ENCODE data around the gene CMTM3. TPM values are rescaled to one million over a fixed set of nuclear protein-coding genes. Genes with fewer than 3 reads are reported as not detected.
A peak's percentile ranks its signal among the peaks of the same experiment; 100 is the strongest.
"Not testable (repeated sequence)": the region's sequence is repeated elsewhere in the genome, so short reads cannot be mapped to it uniquely, and the experiment has no call there.

The CMTM3 gene, protein sequence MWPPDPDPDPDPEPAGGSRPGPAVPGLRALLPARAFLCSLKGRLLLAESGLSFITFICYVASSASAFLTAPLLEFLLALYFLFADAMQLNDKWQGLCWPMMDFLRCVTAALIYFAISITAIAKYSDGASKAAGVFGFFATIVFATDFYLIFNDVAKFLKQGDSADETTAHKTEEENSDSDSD
- total RNA-seq (ENCODE audit: insufficient read depth, low replicate concordance): 41.9 TPM

DNA sequence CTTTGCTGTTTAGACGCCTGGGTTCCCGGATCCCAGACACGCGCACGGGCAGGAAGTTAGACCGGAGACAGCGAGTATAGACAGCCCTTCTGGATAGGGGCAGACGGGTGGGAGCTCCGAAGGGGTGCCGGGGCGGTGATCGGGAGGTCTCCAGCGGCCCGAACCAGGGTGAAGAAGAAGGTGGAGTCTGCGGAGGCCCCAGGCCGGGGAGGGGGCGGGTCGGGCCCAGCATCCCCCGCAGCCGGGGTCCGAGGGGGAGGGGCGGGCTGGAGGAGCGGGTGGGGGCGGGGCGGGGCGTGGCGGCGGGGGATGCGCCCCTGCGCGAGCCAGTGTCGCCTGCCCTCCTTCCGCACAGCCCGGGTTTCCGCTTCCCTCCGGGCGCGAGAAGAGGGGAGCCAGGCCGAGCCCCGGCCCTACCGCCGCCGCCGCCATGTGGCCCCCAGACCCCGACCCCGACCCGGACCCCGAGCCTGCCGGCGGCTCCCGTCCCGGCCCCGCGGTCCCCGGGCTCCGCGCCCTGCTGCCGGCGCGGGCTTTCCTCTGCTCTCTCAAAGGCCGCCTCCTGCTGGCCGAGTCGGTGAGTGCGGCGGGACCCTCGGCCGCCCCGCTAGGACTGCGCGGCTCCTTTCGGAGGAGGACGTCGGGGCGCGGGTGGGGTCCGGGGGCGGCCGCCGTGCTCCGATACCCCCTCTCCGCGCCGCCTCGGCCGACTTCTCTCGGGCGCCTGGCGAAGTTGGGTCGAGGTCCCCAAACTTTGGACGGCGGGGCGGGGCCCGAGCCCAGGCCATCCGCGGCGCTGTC is at the start of gene CMTM3:
CMTM3 (plus strand) TSS at position 329 of the 801 bp plus-strand sequence; CDS start at position 431, 102 bp downstream.
- peak; percentile 85 for DNase-seq (ENCODE audit: low spot score)

DNA sequence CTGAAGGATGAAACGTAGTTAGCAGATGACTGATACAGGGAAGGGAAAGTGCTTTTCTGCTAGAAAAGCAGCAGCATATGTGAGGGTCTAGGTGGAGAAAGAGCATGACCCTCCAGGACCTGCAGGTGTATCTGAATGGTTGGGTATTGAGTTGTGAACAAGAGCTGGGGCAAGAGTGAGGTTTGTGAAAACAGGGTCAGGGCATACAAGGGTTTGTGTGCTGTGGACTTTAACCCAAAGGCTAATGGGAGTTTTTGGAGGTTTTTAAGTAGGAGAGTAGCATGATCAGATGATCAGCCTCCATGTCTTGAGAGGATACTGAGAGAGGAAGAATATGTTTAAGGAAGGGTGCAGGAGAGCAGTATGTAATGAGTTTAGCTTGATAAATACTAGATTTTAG is 44.4 kb upstream of the CMTM3 start:
- no peak for DNase-seq (ENCODE audit: low spot score)

DNA sequence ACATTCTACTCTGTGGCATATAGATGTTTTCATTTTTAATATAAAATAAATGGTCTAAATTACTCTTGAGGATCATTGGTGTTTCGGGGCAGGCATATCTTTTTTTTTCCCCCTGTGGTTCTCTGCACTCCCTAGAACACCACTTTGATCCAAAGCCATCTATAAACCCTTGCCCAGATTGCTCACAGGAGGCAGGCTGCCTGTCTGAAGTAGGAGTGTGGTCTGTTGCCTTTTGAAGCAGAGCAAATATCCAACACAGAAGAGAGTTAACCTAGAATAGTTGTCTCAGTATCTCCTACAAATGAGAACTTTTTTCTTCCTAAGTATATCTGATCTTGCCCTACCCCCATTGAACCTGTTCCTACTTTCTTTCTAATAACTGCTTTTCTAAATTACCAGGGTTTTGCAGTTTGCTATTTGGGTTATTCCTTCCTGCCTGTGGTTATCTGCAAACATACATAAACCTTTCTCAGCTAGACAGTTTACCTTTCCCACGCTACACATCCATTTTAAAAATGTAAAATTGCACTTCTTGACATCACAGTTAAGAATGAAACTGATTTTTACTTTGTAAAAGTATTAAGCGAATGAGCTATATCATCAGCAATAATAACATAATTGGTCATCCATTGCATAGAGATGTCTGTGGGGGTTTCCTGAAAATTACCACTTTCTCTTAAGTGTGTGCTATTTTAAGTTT is 43.0 kb upstream of the CMTM3 start:
- DNase-seq (ENCODE audit: low spot score): no peak

DNA sequence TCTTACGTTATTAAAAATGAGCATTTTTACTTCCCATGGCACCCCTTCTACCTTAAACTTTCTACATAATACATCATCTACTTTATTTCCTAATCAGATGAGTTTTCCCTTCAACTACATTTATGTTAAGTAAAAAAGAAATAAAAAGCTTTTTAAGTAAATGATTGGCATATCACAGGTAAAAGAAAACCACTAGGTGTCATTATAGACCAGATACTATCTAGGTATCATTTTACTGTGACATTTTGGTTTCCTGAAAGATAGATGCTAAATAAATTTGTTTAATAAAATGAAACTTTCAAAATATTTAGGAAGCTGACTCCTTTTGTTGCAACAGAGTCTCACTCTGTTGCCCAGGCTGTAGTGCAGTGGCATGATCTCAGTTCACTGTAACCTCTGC is 42.1 kb upstream of the CMTM3 start:
- DNase-seq (ENCODE audit: low spot score): no peak

DNA sequence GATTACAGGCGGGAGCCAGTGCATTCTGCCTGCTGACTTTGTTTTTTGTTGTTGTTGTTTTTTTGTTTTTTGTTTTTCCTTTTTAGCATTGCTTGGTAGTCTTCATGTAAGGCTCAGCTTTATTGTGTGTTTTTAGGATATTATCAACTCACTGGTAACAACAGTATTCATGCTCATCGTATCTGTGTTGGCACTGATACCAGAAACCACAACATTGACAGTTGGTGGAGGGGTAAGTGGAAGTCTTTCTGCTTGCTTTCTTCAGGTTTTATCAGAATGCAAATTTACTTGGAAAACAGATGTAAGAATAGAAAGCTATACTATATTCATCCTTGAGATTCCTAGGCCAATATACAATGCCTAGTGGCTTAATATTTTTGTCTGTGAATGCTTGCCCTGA is 41.5 kb upstream of the CMTM3 start:
- no peak for DNase-seq (ENCODE audit: low spot score)

DNA sequence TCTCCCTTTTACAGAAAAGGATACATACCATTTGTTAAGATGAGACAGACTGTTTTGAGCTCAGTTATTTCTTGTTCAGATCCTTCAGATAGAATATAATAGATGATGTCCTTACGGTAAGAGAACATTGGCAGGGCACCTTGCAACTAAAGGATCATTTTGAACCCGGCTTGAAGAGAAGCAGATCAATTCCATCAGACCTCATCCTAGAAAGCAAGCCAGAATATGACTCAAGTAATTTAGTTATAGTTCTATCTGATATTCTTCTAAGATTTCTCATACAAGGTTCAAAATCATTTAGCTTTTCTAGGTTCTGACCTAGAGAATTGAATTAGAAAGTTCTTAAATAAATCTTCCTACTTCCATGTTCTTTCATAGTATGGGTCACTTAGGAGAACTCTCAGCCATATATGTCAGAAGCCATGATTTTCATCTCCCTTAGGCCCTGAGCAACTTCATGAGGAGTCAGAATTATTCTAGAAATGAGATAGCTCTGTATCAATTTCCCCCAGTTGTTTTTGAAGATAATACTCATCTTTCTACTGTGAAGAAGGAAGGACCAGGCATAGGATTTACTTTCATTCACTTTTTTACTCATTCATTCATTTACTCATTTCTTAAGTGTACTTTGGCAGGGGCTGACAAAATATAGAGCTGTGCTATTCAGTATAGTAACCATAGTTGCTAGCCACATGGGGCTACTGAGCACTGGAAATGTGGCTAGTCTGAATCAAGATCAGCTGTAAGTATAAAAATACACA is 40.8 kb upstream of the CMTM3 start:
- DNase-seq (ENCODE audit: low spot score): no peak

DNA sequence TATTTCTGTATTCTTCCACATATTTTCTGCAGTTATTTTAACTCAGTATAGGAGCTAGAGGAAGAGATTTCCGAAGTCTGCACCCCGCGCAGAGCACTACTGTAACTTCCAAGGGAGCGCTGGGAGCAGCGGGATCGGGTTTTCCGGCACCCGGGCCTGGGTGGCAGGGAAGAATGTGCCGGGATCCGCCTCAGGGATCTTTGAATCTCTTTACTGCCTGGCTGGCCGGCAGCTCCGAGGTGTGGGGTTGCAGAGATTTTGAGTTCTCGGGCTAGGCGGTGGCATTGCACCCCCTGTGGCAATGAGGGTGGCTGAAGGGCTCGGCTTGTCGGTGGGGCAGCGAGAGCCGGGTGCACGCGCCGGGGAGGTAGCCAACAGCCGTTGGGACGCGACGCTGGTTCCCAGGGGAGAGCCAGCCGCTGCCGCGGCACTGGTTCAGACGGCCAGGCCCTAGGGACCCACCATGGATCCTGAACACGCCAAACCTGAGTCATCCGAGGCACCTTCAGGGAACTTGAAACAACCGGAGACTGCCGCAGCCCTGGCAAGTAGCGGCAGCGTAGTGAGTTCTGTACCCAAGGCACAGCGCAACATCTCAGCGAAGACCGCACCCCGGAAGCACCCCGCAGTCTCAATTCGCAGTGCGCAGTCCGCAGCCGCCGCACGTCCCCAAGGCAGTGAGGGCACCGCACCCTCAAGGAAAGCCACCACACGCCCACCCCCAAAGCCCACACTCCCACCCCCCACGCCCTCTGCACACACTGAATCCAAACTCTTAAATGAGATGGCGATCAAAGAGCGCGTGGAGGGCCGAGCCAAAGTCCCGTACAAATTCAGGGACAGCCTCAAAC is 38.2 kb upstream of the CMTM3 start, which contains the start of gene CMTM1:
CMTM1 (plus strand) TSS at position 389 of the 851 bp plus-strand sequence; CDS start at position 464, 75 bp downstream.
- no peak for DNase-seq (ENCODE audit: low spot score)

DNA sequence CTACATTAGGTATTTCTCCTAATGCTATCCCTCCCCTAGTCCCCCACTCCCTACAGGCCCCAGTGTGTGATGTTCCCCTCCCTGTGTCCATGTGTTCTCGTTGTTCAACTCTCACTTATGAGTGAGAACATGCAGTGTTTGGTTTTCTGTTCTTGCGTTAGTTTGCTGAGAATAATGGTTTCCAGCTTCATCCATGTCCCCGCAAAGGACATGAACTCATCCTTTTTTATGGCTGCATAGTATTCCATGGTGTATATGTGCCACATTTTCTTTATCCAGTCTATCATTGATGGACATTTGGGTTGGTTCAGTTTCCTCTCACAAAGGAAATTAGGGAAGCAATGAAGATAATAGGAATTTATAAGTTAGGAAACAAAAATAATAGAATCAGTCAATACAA is 37.2 kb upstream of the CMTM3 start:
- not testable (repeated sequence) for DNase-seq (ENCODE audit: low spot score)

DNA sequence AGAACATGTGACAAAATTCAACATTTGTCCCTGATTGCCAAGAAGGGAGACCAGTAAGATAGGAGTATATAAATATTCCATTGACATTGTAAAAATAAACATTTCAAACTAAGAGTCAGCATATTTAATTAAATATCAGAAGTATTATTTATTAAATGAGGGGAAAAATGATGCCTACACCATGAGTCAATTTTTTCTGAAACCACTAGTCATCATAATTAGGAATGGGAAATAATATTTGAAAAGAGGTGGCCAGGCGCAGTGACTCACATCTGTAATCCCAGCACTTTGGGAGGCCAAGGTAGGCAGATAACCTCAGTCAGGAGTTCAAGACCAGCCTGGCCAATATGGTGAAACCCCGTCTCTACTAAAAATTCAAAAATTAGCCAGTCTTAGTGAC is 36.1 kb upstream of the CMTM3 start:
- no peak for DNase-seq (ENCODE audit: low spot score)

DNA sequence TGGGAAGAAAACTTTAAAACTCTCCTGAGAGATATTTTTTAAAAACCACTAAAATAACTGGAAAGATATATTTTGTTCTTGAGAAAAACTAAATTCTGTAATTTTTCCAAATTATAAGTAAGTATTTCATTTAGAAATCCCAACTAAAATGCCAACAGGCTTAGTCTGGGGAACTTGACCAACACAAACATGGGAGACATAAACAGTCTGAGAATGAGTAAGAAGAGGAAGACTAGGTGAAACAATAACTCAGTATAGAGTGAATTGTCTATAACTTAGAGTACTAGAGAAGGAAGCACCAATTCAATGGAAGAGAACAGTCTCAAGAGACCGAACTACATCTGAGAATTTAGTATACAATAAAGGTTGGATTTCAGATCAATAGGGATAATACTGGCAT is 35.4 kb upstream of the CMTM3 start:
- DNase-seq (ENCODE audit: low spot score): no peak

DNA sequence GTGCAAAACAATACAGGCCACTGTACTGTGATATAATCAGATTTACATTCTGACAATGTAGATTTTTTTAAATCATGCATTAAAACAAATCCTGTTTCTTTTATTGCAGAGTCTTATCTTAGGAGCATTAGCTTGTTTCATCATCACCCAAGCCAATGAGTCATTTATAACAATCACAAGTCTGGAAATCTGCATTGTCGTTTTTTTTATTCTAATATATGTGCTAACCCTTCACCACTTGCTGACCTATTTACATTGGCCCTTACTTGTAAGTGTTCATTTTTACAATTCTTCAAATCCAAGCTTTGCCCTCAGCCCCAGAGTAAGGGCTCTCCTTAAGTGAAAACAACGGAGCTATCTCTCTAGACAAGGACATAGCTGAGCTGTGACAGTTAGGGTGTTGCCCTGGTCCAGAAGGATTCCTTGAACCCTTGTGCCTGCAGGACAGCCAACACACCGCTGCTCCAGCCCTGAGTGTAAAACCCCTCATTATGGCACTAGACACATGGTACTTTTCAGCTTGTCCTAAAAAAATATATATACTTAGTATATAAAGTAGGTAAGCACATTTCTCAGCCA is 34.6 kb upstream of the CMTM3 start:
- no peak for DNase-seq (ENCODE audit: low spot score)

DNA sequence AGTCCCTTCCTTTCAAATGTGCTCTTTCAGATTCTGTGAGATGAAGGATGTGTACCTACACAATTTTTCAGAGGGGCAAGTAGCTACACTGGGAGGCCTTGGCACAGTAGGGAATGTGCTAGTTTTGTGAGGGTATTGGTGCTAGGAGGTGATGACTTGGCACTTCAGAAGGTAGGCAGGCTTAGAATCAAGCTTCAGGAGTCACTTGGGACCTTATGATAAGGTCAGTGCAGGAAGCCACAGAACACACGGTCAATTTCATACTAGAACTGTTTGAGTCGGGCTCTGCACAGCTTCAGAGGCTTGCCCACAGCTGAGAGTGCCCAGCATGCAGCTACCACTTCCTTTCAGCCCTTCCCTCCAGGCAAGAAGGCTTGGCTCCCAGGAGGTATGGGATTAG is 32.1 kb upstream of the CMTM3 start:
- DNase-seq (ENCODE audit: low spot score): no peak

DNA sequence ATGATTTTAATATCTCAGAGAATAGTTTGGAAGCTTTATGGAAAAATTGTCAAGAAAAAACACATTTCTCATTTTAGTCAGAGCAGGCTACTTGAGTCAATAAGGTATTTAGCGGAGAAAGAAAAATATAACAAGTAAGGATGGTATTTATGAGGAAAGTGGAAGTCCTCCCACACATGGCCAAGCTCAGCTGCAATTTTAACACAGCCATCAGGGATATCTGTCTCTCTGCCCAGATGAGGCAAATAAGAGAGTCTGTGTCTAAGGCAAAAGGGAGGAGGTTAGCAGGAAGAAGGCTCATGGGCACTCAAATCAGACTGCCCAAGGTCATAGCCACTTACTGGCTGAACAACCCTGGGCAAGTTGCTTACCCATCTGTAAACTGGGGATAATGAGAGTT is 30.4 kb upstream of the CMTM3 start:
- DNase-seq (ENCODE audit: low spot score): no peak

DNA sequence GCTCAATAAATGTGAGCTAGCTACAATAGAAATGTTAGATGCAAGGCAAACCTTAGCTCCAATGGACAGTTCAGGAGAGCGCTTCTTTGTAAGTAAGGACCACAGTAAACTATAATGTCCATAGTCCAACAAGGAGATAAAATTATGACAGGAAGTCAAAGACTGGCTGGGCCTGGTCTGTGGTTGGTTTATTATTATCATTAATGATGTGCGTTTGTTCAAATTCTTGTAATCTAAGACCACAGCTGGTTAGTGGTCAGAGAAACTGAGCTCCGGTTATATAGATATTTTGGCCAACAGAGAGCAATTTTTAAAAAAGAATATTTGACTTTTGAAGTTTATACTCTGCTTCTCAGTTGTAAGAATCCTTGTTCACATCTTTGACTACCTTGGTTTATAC is 30.0 kb upstream of the CMTM3 start:
- DNase-seq (ENCODE audit: low spot score): no peak

DNA sequence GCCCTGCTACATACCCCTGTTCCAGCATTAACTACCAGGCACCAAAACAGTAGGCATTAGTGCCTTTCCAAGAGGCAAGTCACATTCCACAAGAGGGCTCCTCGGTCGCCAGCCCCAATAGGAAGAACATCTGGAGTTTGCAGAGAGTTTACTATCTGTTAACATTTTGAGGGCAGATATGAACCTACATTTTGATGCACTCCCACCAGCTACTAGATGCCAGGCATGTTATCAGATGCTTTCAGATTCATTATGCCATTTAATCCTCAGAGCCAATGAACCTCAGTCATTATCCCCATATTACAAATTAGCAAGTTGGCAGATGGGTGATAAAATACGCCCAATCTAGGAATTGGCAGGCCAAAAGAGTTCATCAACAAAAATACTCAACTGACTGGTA is 29.4 kb upstream of the CMTM3 start:
- DNase-seq (ENCODE audit: low spot score): no peak

DNA sequence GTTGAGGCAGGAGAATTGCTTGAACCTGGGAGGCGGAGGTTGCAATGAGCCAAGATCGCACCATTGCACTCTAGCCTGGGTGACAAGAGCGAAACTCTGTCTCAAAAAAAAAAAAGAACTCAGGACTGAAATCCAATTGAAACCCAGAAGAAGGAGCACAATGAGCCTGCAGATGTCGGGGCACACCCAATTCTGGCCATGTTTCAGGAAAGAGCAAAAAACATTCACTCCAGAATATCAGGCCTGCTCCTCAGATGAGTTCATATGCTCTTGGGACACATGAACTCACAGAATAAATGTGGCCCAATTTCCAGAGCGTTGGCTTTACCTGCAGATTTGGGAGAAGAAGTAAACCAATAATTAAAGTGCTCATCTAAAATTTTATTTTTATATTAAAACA is 28.2 kb upstream of the CMTM3 start:
- DNase-seq (ENCODE audit: low spot score): peak; percentile 59

DNA sequence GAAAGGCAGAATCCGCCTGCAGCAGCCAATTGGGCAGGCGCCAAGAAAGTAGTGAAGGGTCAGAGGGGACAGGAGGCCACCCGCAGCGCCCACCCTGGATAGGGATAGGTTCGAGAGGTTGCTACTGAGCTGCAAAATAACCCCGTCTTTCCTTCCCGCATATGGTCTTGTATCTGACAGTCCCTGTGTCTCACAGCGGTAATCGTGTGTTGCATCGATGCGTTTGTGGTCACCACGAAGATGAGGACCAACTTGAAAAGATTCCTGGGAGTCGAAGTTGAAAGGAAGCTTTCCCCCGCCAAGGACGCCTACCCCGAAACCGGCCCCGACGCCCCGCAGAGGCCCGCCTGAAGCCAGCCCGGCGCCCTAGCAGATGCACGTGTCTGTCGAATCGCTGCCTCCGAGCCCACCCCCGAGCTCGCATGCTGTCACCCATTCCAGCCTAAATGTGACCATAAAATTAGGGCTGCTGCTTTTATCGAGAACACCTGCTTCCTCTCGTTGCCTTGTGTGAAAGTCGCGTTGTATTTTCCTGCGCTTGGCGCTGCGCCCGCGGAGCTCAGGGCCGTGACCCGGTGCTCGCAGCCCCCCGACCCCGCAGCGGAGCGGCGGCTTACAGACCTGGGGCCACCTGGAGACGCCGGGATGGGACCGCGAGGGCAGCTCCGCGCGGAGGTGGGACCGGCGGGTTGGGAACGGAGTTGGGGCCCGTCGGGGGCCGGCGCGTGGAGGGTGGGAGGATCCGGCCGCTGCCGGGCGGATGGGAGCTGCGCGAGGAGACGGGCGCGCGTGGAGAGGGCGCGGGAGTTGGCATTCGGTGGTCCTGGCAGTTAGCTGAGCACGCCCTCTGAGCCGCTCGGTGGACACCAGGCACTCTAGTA is 25.6 kb upstream of the CMTM3 start, which contains the start of gene CMTM2:
CMTM2 (plus strand) TSS at position 813 of the 881 bp plus-strand sequence. CDS start 145 bp downstream, outside the sequence.
- peak; percentile 32 for DNase-seq (ENCODE audit: low spot score)

DNA sequence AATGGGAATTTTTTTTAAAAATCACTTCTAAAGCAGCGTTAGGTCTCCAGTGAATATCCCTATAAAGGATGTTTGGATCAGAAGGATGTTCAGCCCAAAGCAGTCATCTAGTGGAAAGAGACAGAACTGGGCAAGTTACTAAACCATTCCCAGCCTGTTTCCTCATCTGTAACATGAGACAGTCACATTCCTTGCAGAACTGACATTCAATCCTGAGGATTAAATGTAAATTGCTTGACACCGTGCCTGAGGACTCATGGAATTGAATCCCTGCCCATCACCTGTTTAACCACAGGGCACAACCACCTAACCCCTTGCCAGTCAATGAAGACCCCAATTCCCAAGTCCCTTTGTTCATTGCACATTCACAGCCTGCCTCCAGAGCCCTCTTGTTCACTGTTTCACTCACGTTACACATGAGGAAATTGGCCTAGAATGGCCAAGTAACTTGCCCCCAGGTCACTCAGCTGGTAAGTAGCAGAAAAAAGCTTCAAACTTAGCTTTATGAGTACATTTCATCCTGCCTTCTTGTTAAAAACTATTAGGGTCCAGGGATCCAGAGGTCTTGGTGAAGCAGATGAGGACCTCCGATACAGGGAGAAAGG is 23.8 kb upstream of the CMTM3 start:
- DNase-seq (ENCODE audit: low spot score): peak; percentile 26
